22Rv1 (cell line): ENCODE results near the gene ZDHHC1.

Experiments
- H3K27ac ChIP-seq: fragments of 450-650 bp; 2 replicates; pipeline ENCODE4 v1.5.1; 2017
- ZFX ChIP-seq: fragments of 450-650 bp; IDR thresholded peaks from 2 replicates; pipeline ENCODE4 v1.6.1; 2017; ENCODE audit warnings: antibody characterized with exemption, borderline replicate concordance
- TF ChIP-seq, protein P1 (sequence below): fragments of 450-650 bp; IDR thresholded peaks from 2 replicates; pipeline ENCODE4 v1.5.1; 2017; ENCODE audit warnings: mild to moderate bottlenecking

Gene ZDHHC1

DNA sequence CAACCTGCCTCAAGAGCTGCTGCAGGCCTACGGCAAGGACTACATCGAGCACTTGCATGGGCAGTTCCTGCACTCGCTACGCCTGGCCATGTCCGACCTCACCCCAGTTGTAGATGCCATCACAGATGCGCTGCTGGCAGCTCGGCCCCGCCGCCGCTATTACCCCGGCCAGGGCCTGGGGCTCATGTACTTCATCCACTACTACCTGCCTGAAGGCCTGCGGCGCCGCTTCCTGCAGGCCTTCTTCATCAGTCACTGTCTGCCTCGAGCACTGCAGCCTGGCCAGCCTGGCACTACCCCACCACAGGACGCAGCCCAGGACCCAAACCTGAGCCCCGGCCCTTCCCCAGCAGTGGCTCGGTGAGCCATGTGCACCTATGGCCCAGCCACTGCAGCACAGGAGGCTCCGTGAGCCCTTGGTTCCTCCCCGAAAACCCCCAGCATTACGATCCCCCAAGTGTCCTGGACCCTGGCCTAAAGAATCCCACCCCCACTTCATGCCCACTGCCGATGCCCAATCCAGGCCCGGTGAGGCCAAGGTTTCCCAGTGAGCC lies 20.4 kb upstream of the ZDHHC1 start:
- TF ChIP-seq, protein P1, sequence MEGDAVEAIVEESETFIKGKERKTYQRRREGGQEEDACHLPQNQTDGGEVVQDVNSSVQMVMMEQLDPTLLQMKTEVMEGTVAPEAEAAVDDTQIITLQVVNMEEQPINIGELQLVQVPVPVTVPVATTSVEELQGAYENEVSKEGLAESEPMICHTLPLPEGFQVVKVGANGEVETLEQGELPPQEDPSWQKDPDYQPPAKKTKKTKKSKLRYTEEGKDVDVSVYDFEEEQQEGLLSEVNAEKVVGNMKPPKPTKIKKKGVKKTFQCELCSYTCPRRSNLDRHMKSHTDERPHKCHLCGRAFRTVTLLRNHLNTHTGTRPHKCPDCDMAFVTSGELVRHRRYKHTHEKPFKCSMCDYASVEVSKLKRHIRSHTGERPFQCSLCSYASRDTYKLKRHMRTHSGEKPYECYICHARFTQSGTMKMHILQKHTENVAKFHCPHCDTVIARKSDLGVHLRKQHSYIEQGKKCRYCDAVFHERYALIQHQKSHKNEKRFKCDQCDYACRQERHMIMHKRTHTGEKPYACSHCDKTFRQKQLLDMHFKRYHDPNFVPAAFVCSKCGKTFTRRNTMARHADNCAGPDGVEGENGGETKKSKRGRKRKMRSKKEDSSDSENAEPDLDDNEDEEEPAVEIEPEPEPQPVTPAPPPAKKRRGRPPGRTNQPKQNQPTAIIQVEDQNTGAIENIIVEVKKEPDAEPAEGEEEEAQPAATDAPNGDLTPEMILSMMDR, result no peak
- TF ChIP-seq ZFX, result no peak
- H3K27ac ChIP-seq, result no peak overlapping the region

DNA sequence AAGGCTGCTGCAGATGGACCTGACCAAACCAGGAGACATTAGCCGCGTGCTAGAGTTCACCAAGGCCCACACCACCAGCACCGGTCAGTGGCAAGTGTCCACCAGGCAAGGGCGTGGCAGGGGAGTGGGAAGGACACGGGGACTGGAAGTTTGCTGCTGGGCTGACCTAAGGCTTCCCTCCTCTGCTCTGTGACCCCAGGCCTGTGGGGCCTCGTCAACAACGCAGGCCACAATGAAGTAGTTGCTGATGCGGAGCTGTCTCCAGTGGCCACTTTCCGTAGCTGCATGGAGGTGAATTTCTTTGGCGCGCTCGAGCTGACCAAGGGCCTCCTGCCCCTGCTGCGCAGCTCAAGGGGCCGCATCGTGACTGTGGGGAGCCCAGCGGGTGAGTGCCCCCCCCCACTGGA lies 19.5 kb upstream of the ZDHHC1 start:
- TF ChIP-seq, protein P1, result no peak
- no peak for TF ChIP-seq ZFX
- no peak overlapping the region for H3K27ac ChIP-seq

DNA sequence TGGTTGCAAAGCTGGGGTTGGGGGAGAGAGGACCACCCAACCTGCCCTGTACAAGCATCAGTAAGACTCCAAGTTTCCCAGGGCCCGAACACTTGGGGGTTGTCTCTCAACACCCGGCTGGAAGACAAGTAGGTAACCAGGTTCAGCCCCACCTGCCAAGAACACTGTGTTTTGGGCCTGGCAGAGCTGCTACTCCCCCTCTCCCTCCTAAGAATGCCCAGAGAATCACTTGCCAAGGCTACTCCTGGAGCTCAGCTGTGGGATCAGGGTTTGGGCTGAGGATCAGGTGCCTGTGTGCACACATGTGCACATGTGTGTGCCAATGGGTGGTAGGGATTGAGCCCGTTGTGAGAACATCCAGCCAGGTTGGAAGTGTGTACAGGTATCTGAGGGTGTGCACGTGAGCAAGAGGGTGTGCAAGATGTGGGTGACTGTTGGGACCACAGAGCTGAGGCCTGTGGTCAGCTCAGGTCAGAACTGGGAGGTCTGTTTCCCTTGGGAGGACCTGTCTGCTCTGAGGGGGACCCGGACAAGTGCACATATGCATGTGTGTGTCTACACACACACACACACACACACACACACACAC lies 16.9 kb upstream of the ZDHHC1 start:
- TF ChIP-seq ZFX, result no peak
- TF ChIP-seq, protein P1, result no peak
- no peak overlapping the region for H3K27ac ChIP-seq

DNA sequence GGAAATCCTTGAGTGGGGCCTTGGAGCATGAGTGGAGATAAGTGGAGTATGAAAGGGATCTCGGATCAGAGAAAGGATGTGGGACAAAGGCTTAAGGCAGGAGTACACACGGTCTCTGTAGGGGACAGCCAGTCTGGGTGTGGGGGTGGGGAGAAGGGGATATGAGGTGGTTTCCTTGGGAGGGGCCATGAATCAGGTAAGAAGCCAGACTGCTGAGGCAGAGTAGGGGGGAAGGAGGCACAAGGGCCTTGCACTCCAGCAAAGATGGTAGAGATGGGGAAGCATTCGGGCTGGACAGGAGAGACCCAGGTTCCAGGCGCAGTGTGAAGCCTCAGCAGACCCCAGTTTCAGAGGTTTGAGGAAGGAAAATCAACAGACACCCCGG lies 16.2 kb upstream of the ZDHHC1 start:
- TF ChIP-seq, protein P1, result no peak
- TF ChIP-seq ZFX, result no peak
- H3K27ac ChIP-seq, result no peak overlapping the region

DNA sequence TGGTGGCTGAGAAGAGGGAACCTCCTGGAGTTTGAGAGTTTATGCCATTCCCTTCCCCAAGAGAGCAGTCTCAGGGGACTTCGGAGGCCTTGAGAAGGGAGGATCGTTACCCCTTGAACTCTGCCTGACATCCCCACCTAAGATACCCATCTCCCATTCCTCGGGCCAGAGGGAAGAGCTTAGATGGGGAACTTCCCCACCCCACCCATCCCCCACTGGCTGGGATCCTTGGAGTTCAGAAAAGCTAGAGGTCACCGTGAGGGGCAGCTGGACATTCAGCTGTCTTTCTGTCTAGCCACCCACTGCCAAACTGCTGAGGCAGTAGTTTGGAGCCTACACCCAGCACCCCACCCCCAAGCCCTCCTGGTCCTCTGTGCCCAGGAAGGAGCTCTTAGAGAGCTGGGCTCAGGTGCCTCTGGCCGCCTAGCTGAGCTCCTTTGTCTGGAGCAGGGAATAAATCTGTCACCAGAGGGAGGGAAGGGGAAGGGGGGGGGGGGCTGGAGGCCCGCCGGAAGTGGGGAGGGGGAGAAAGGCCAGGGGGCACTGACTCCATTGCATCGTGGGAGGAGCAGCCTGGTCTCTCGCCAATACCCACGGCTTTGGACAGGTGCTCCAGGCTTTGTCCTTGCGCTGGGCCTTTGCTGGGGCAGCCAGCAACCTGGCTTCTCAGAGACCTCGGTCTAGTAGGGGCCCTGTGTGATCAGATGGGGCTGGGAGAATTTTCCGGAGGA lies 15.7 kb upstream of the ZDHHC1 start:
- peak overlapping the region; percentile 88 for H3K27ac ChIP-seq
- no peak for TF ChIP-seq ZFX
- TF ChIP-seq, protein P1, result no peak

DNA sequence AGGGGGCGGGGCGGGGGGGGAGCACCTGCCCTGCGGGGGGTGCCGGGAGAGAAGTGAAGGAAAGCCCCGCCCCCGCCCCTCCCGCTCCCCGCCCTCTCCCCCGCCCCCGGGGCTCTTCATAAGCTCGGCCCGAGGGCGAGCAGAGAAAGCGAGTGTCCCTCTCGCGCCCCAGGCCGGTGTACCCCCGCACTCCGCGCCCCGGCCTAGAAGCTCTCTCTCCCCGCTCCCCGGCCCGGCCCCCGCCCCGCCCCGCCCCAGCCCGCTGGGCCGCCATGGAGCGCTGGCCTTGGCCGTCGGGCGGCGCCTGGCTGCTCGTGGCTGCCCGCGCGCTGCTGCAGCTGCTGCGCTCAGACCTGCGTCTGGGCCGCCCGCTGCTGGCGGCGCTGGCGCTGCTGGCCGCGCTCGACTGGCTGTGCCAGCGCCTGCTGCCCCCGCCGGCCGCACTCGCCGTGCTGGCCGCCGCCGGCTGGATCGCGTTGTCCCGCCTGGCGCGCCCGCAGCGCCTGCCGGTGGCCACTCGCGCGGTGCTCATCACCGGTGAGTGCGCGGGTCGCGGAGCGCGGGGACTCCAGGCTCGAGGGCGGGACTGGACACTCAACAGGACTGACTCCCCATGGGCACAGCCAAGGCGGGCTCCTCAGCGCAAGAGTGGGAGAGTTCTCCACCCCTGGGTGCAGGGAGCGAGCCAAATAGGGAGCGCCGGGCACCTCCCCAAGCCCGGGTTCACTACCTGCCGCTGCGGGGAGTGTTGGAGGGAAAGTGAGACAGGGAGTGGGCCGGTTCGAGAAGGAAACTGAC lies 14.9 kb upstream of the ZDHHC1 start, which contains the start of gene HSD11B2:
TSS of gene HSD11B2 (plus strand) at position 145 of the 798 bp plus-strand sequence. CDS start at position 273, 128 bp downstream.
- TF ChIP-seq, protein P1, result peak; percentile 65
- no peak for TF ChIP-seq ZFX
- H3K27ac ChIP-seq, result peak within 1 kb of the TSS; percentile 88
